ENCODE data around the gene SCP2D1. TPM values are rescaled to one million over a fixed set of nuclear protein-coding genes. Genes with fewer than 3 reads are reported as not detected.

The SCP2D1 gene
- total RNA-seq, 1 experiment from 2014 or later = not detected

- H4K20me1 ChIP-seq (ENCODE audit: insufficient read depth) = no peaks in the 10 kb centered on the region
- CTCF ChIA-PET = no interaction called here
- TF ChIP-seq SIN3A (IDR thresholded peaks at IDR 0.05; ENCODE audit: low read depth) (no peak), ELF1 (IDR thresholded peaks at IDR 0.05; ENCODE audit: borderline replicate concordance, low read depth) (no peak), ZFX (IDR thresholded peaks at IDR 0.05) (no peak), FOSL1 (IDR thresholded peaks at IDR 0.05; ENCODE audit: low read depth) (no peak), SRF (IDR thresholded peaks at IDR 0.05; ENCODE audit: low read depth) (no peak), JUND (IDR thresholded peaks at IDR 0.05) (no peak), RAD21 (IDR thresholded peaks at IDR 0.05; ENCODE audit: low read depth) (no peak), CEBPB (IDR thresholded peaks at IDR 0.05; ENCODE audit: low read depth) (no peak), TCF7L2 (IDR thresholded peaks at IDR 0.05; ENCODE audit: borderline replicate concordance, extremely low read depth, insufficient read depth, insufficient read length) (no peak), SP1 (IDR thresholded peaks at IDR 0.05; ENCODE audit: low read depth) (no peak)
- H3K9ac ChIP-seq (ENCODE audit: low read length) = no peak overlapping the region
- no peaks in the 10 kb centered on the region for H3K4me1 ChIP-seq (ENCODE audit: control insufficient read depth in 1 of 2, insufficient read depth in 2 of 2, low read length in 2 of 2)
- no peaks in the 10 kb centered on the region for H3K9me2 ChIP-seq (ENCODE audit: insufficient read depth)
- RAD21 ChIA-PET (ENCODE audit: low non-redundant PET in 1 of 2, low total read pairs in 2 of 2, uncharacterized antibody in 2 of 2, unreplicated experiment in 2 of 2) = no interaction called here
- no peak for ATAC-seq
- no peaks in the 10 kb centered on the region for H3K9me3 ChIP-seq (ENCODE audit: control insufficient read depth in 1 of 2, insufficient read depth in 1 of 2, low read depth in 1 of 2, low read length in 2 of 2)
- no peaks in the 10 kb centered on the region for H3K36me3 ChIP-seq (ENCODE audit: control insufficient read depth in 1 of 2, insufficient read depth in 2 of 2, low read length in 2 of 2)
- H3K27ac ChIP-seq (ENCODE audit: low read depth, low read length) = no peak overlapping the region
- H2AFZ ChIP-seq (ENCODE audit: low read depth, low read length, poor library complexity, severe bottlenecking) = no peak overlapping the region
- H3K4me3 ChIP-seq (replicated peaks in 1 of 2; ENCODE audit: low read depth in 1 of 2, low read length in 2 of 2) = no peak overlapping the region
- no TSS peak for BruUV-seq (replicated peaks)
- 0 out of 2 replicates have a peak, but pooled peaks cover 8% of the 10 kb centered on the region for H3K27me3 ChIP-seq (ENCODE audit: insufficient read depth, low read length)
- no peaks in the 10 kb centered on the region for H3K79me2 ChIP-seq (ENCODE audit: insufficient read depth, low read length)
- POLR2A ChIA-PET = interaction anchor here (1.2 kb wide), 1 partner anchor 47 kb away, joined by 4 read pairs; no protein-coding TSS in a partner anchor
- DNase-seq (ENCODE audit: low read depth, low spot score) = no peak
- intact Hi-C loops (cut with micrococcal nuclease) = no loop called here
- H3K4me2 ChIP-seq (ENCODE audit: low read length) = no peak overlapping the region
Measured at GRCh38 chr20:18840248-18840645, 26.7 kb downstream of the SCP2D1 start.

- Histone ChIP-seq H3K27me3 (ENCODE audit: insufficient read depth, low read length) (peaks cover 8% of the 10 kb centered on the region; the same call in 1 of the 2 replicates), H3K36me3 (ENCODE audit: control insufficient read depth in 1 of 2, insufficient read depth in 2 of 2, low read length in 2 of 2) (no peaks in the 10 kb centered on the region), H4K20me1 (ENCODE audit: insufficient read depth) (no peaks in the 10 kb centered on the region), H3K4me2 (ENCODE audit: low read length) (no peak overlapping the region), H3K4me1 (ENCODE audit: control insufficient read depth in 1 of 2, insufficient read depth in 2 of 2, low read length in 2 of 2) (no peaks in the 10 kb centered on the region), H3K9ac (ENCODE audit: low read length) (no peak overlapping the region), H3K27ac (ENCODE audit: low read depth, low read length) (no peak overlapping the region), H3K9me2 (ENCODE audit: insufficient read depth) (no peaks in the 10 kb centered on the region), H2AFZ (ENCODE audit: low read depth, low read length, poor library complexity, severe bottlenecking) (no peak overlapping the region), H3K4me3 (replicated peaks in 1 of 2; ENCODE audit: low read depth in 1 of 2, low read length in 2 of 2) (no peak overlapping the region), H3K9me3 (ENCODE audit: control insufficient read depth in 1 of 2, insufficient read depth in 1 of 2, low read depth in 1 of 2, low read length in 2 of 2) (no peaks in the 10 kb centered on the region), H3K79me2 (ENCODE audit: insufficient read depth, low read length) (no peaks in the 10 kb centered on the region)
- TF ChIP-seq SP1 (IDR thresholded peaks at IDR 0.05; ENCODE audit: low read depth) = no peak
- no peak for TF ChIP-seq POLR2AphosphoS5 (IDR thresholded peaks at IDR 0.05; ENCODE audit: low read depth, low read length)
- no peak for TF ChIP-seq CTCF (IDR thresholded peaks at IDR 0.05 in 2 of 3, conservative IDR thresholded peaks at IDR 0.05 in 1 of 3; ENCODE audit: borderline replicate concordance in 1 of 3, insufficient read depth in 1 of 3, low read depth in 2 of 3, low read length in 2 of 3)
- TF ChIP-seq ELF1 (IDR thresholded peaks at IDR 0.05; ENCODE audit: borderline replicate concordance, low read depth) = no peak
- TF ChIP-seq ZNF274 (IDR thresholded peaks at IDR 0.05; ENCODE audit: low read depth, low read length) = no peak
- no peak for TF ChIP-seq CBX3 (IDR thresholded peaks at IDR 0.05; ENCODE audit: low read depth)
- TF ChIP-seq EZH2 (IDR thresholded peaks at IDR 0.05) = no peak
- TF ChIP-seq SRF (IDR thresholded peaks at IDR 0.05; ENCODE audit: low read depth) = no peak
- no peak for TF ChIP-seq JUND (IDR thresholded peaks at IDR 0.05)
- no peak for TF ChIP-seq TCF7L2 (IDR thresholded peaks at IDR 0.05; ENCODE audit: borderline replicate concordance, extremely low read depth, insufficient read depth, insufficient read length)
- ChIA-PET RAD21 (ENCODE audit: low non-redundant PET in 1 of 2, low total read pairs in 2 of 2, uncharacterized antibody in 2 of 2, unreplicated experiment in 2 of 2) (no interaction called here), CTCF (no interaction called here), POLR2A (no interaction called here)
- intact Hi-C loops (cut with micrococcal nuclease) = no loop called here
- ATAC-seq (no peak), DNase-seq (ENCODE audit: low read depth, low spot score) (no peak)
- BruUV-seq (replicated peaks) = no TSS peak
Measured at GRCh38 chr20:18845017-18845416, 31.4 kb downstream of the SCP2D1 start.
